NT2/D1 (cell line): ENCODE data around the gene LAMB4.

Experiments used
- SUZ12 ChIP-seq: IDR thresholded peaks from 2 replicates; pipeline ENCODE4 v1.6.1; 2011; ENCODE audit not compliant: insufficient read length, insufficient read depth; ENCODE audit errors: extremely low read depth
- YY1 ChIP-seq: IDR thresholded peaks from 2 replicates; pipeline ENCODE4 v1.6.1; 2011; ENCODE audit not compliant: insufficient read length, insufficient read depth
- ZNF274 ChIP-seq: IDR thresholded peaks from 2 replicates; pipeline ENCODE4 v1.6.1; 2011; ENCODE audit warnings: mild to moderate bottlenecking, low read depth, low read length

- no peak for TF ChIP-seq YY1
- no peak for TF ChIP-seq ZNF274
- no peak for TF ChIP-seq SUZ12
Observed at GRCh38 chr7:107995184-107996071, 134.7 kb downstream of the LAMB4 start.
